ENCODE data around the gene CDKN2D.

DNA sequence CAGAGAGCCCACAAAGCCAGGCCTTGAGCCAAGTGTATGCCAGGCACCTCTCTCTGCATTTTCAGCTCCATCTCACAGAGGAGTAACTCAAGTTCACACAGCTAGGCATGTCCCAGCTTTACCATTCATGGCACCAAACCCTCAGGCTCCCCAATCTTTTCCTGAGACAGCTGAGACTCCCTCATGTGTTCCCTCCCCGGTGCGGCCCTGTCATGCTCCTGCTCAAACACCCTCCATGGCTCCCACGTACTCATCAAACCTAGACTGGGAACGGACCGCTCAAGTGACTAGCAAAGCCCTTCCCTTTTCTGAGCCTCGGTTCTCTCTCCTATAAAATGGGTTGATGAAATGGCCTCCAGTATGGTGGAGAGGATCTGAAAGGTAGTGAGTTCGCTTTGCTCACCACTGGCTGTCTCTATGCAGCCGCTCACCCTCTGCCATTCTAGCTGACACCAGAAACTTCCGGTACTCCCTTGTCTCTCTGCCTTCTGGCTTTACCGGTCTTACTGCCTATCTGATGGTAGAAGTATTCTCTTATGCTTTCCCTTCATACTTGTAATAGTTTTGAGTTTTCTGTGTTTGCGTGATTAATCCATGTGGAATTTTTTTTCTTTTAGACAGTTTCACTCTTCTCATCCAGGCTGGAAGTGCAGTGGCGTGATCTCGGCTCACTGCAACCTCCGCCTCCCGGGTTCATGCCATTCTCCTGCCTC, 48.8 kb upstream of the CDKN2D start:
- TF ChIP-seq CTCF (IDR thresholded peaks at IDR 0.05) = no peak
- no peak for TF ChIP-seq POLR2A (IDR thresholded peaks at IDR 0.05; ENCODE audit: low read depth)
